Spleen (tissue), 11 donors: ENCODE results near the gene C1orf232. TPM values are rescaled to one million over a fixed set of nuclear protein-coding genes. Genes with fewer than 3 reads are reported as not detected.

Source experiments
- DNase-seq: peaks from one replicate; pipeline ENCODE4 v3.0.0-alpha.2; 2020
- H3K27ac ChIP-seq, 8 donors: fragments of 200-600 bp; sonication (generic) in 7 of 8; 1 replicate in 4 of 8; 2 replicates in 4 of 8; pipeline versions ENCODE4 v1.5.0 to v1.8.0; 2016 to 2021; ENCODE audit warnings: inconsistent platforms in 4 of 8, mild to moderate bottlenecking in 4 of 8, moderate library complexity in 1 of 8
- H3K27me3 ChIP-seq, 7 donors: fragments of 200-600 bp; sonication (generic) in 6 of 7; replicated peaks in 1 of 7; 1 replicate in 4 of 7; 2 replicates in 3 of 7; pipeline versions ENCODE4 v1.5.0 to v1.8.0; 2016 to 2021; ENCODE audit warnings: inconsistent platforms in 3 of 7, mild to moderate bottlenecking in 1 of 7
- H3K36me3 ChIP-seq, 6 donors: fragments of 200-600 bp; sonication (generic) in 5 of 6; 1 replicate in 4 of 6; 2 replicates in 2 of 6; pipeline versions ENCODE4 v1.5.0 to v1.8.0; 2016 to 2021; ENCODE audit warnings: inconsistent platforms in 2 of 6
- H3K4me1 ChIP-seq, 6 donors: fragments of 200-600 bp; sonication (generic) in 5 of 6; 1 replicate in 3 of 6; 2 replicates in 3 of 6; pipeline versions ENCODE4 v1.5.0 to v1.8.0; 2016 to 2021; ENCODE audit warnings: inconsistent platforms in 3 of 6
- H3K4me3 ChIP-seq, 8 donors: fragments of 200-600 bp; sonication (generic) in 7 of 8; 1 replicate in 4 of 8; 2 replicates in 4 of 8; pipeline versions ENCODE4 v1.5.0 to v1.8.0; 2016 to 2021; ENCODE audit warnings: inconsistent platforms in 4 of 8, mild to moderate bottlenecking in 4 of 8, moderate library complexity in 2 of 8
- H3K9me3 ChIP-seq, 8 donors: fragments of 200-600 bp; sonication (generic) in 7 of 8; 1 replicate in 4 of 8; 2 replicates in 4 of 8; pipeline versions ENCODE4 v1.5.0 to v1.8.0; 2016 to 2021; ENCODE audit warnings: inconsistent platforms in 4 of 8
- CTCF ChIP-seq, 11 experiments: fragments of 200-600 bp in 7 of 11; fragments of 450-650 bp in 4 of 11; sonication (generic) in 4 of 11; IDR thresholded peaks in 8 of 11; conservative IDR thresholded peaks in 3 of 11; 1 replicate in 7 of 11; 2 replicates in 4 of 11; pipeline versions ENCODE4 v1.4.0 to v1.8.0; 2016 to 2021; ENCODE audit warnings: antibody characterized with exemption in 11 of 11, inconsistent platforms in 4 of 11, mild to moderate bottlenecking in 1 of 11
- POLR2A ChIP-seq, 3 donors: fragments of 450-650 bp; IDR thresholded peaks; one replicate each; pipeline ENCODE4 v1.5.1; 2017; ENCODE audit warnings: antibody characterized with exemption in 3 of 3, mild to moderate bottlenecking in 1 of 3
- POLR2AphosphoS5 ChIP-seq, 3 donors: sonication (generic); formaldehyde crosslinking; IDR thresholded peaks; one replicate each; pipeline ENCODE4 v1.5.1; 2017; ENCODE audit warnings: antibody characterized with exemption in 3 of 3
- WGBS, 5 donors: extraction: QIAGEN DNeasy Blood & Tissue Kit in 3 of 5; methylation state at CpG; one replicate each; pipeline versions ENCODE4 v1.1.5 to v1.1.7; 2013 to 2018; 5-methylcytosine and 5-hydroxymethylcytosine counted together
- intact Hi-C: fragments of 100-400 bp; cut with DNase I; formaldehyde crosslinking; loops from one replicate; pipeline ENCODE4 v1.15.0; 2023; ENCODE audit warnings: low total_unique reads
- polyA plus RNA-seq, 3 donors: library from polyadenylated mRNA; stranded (reverse); fragments of 200-250 nt; gene quantifications; one replicate each; pipeline ENCODE4 v1.2.1, GENCODE V29; 2013
- total RNA-seq, 7 donors: library from RNA; depleted of rRNA in 3 of 7; stranded (reverse); fragments of >200 nt in 3 of 7; fragmentation: NEBNext Ultra II Directional in 4 of 7; extraction: Animal tissue kit (Norgen Biotek cat#: 25700) in 4 of 7; gene quantifications; one replicate each; pipeline versions ENCODE4 v1.1.0 to v1.2.1, GENCODE V29; 2016 to 2021
- donor health status: healthy with polysubstance abuse.
- donor health status: DM: no; HTN: no; CAD: no; lungs with moderate emphysema.
- donor health status: DM: no; HTN: no; CAD: no.
- donor health status: Bipolar disorder and iron deficiency.
- donor health status: healthy.
- donor health status: DM: no; HTN: no; CAD: no.
- donor health status: DM: yes; HTN: yes; CAD: no.

C1orf232 gene
- total and polyA plus RNA-seq, 10 donors = not detected

- intact Hi-C loops = no loop called here
- TF ChIP-seq CTCF (IDR thresholded peaks at IDR 0.05 in 8 of 11, conservative IDR thresholded peaks at IDR 0.05 in 3 of 11) = no peak
- no peak for TF ChIP-seq POLR2A (IDR thresholded peaks at IDR 0.05)
- TF ChIP-seq POLR2AphosphoS5 (IDR thresholded peaks at IDR 0.05) = no peak
- H3K27ac ChIP-seq = no peak overlapping the region
Measured at GRCh38 chr1:26164861-26165842, 3.6 kb downstream of the C1orf232 start.

GRCh38 chr1:26164036-26164860 is 4.5 kb downstream of the C1orf232 start:
- intact Hi-C loops = no loop called here

More at GRCh38 chr1:26164861-26165842, 3.6 kb downstream of the C1orf232 start:
- H3K4me3 ChIP-seq = peak overlapping the region in 1 of 8 donors; percentile 68
- H3K9me3 ChIP-seq = no peaks in the 10 kb centered on the region
- no peak for DNase-seq
- 63 to 75% (median 67%) methylated on average over 19 of the region's 19 CpGs for WGBS, 5 donors
- peaks cover 12 to 57% (median 41%) of the 10 kb centered on the region in 6 donors for H3K4me1 ChIP-seq
- H3K36me3 ChIP-seq = no peaks in the 10 kb centered on the region
- peaks cover 0 to 49% (median 23%) of the 10 kb centered on the region in 7 donors for H3K27me3 ChIP-seq

GRCh38 chr1:26163684-26164035 is 5.1 kb downstream of the C1orf232 start:
- H3K4me1 ChIP-seq = peaks cover 10 to 55% (median 36%) of the 10 kb centered on the region in 6 donors
- H3K9me3 ChIP-seq = no peaks in the 10 kb centered on the region
- H3K27me3 ChIP-seq = peaks cover 0 to 64% (median 23%) of the 10 kb centered on the region in 7 donors
- no peaks in the 10 kb centered on the region for H3K36me3 ChIP-seq
- DNase-seq = no peak
- 56 to 80% (median 69%) methylated on average over 8 to 9 of the region's 9 CpGs for WGBS, 5 donors
- peak overlapping the region in 7 of 8 donors; percentile 2 to 68 (median 39) for H3K4me3 ChIP-seq
- intact Hi-C loops = no loop called here
- TF ChIP-seq POLR2AphosphoS5 (IDR thresholded peaks at IDR 0.05) (no peak), CTCF (IDR thresholded peaks at IDR 0.05 in 8 of 11, conservative IDR thresholded peaks at IDR 0.05 in 3 of 11) (no peak), POLR2A (IDR thresholded peaks at IDR 0.05) (no peak)
- no peak overlapping the region for H3K27ac ChIP-seq

More at GRCh38 chr1:26164036-26164860, 4.5 kb downstream of the C1orf232 start:
- DNase-seq = peak; percentile 83
- 11 to 28% (median 12%) methylated on average over 36 to 72 of the region's 72 CpGs for WGBS, 5 donors
- H3K27ac ChIP-seq = peak overlapping the region in 2 of 8 donors; percentile 15 to 31
- H3K36me3 ChIP-seq = no peaks in the 10 kb centered on the region
- peaks cover 10 to 53% (median 39%) of the 10 kb centered on the region in 6 donors for H3K4me1 ChIP-seq
- no peak for TF ChIP-seq POLR2A (IDR thresholded peaks at IDR 0.05)
- TF ChIP-seq POLR2AphosphoS5 (IDR thresholded peaks at IDR 0.05) = peak in 1 of 3 donors; percentile 13
- TF ChIP-seq CTCF (IDR thresholded peaks at IDR 0.05 in 8 of 11, conservative IDR thresholded peaks at IDR 0.05 in 3 of 11) = peak in 7 of 11 experiments; percentile 59 to 85 (median 79)
- peak overlapping the region; percentile 2 to 68 (median 36) for H3K4me3 ChIP-seq
- H3K9me3 ChIP-seq = no peaks in the 10 kb centered on the region
- H3K27me3 ChIP-seq = peaks cover 0 to 58% (median 23%) of the 10 kb centered on the region in 7 donors
